Measurements from ENCODE around the gene OSTF1.

The OSTF1 gene

GRCh38 chr9:75051285-75051684 lies 37.0 kb upstream of the OSTF1 start:
- TF ChIP-seq POLR2A (IDR thresholded peaks at IDR 0.05; ENCODE audit: extremely low read depth, insufficient read length) (no peak), CTCF (IDR thresholded peaks at IDR 0.05; ENCODE audit: low read depth, low read length) (no peak), MAX (IDR thresholded peaks at IDR 0.05; ENCODE audit: low read depth, low read length) (no peak), MYC (IDR thresholded peaks at IDR 0.05; ENCODE audit: low read depth, low read length) (no peak)
- DNase-seq (ENCODE audit: low read depth), result no peak
- no peak overlapping the region for H3K4me3 ChIP-seq (ENCODE audit: low read depth, low read length)

- TF ChIP-seq CTCF (IDR thresholded peaks at IDR 0.05; ENCODE audit: low read depth, low read length) (no peak), MAX (IDR thresholded peaks at IDR 0.05; ENCODE audit: low read depth, low read length) (no peak), MYC (IDR thresholded peaks at IDR 0.05; ENCODE audit: low read depth, low read length) (no peak), POLR2A (IDR thresholded peaks at IDR 0.05; ENCODE audit: extremely low read depth, insufficient read length) (no peak)
- H3K4me3 ChIP-seq (ENCODE audit: low read depth, low read length), result no peak overlapping the region
- no peak for DNase-seq (ENCODE audit: low read depth)
Measured at GRCh38 chr9:75053869-75054268, 34.4 kb upstream of the OSTF1 start.

- DNase-seq (ENCODE audit: low read depth), result no peak
- TF ChIP-seq MAX (IDR thresholded peaks at IDR 0.05; ENCODE audit: low read depth, low read length) (no peak), POLR2A (IDR thresholded peaks at IDR 0.05; ENCODE audit: extremely low read depth, insufficient read length) (no peak), MYC (IDR thresholded peaks at IDR 0.05; ENCODE audit: low read depth, low read length) (no peak), CTCF (IDR thresholded peaks at IDR 0.05; ENCODE audit: low read depth, low read length) (no peak)
- no peak overlapping the region for H3K4me3 ChIP-seq (ENCODE audit: low read depth, low read length)
Measured at GRCh38 chr9:75054368-75055001, 33.8 kb upstream of the OSTF1 start.

GRCh38 chr9:75061169-75061568 lies 27.1 kb upstream of the OSTF1 start:
- H3K4me3 ChIP-seq (ENCODE audit: low read depth, low read length), result no peak overlapping the region
- TF ChIP-seq POLR2A (IDR thresholded peaks at IDR 0.05; ENCODE audit: extremely low read depth, insufficient read length), result no peak
- no peak for TF ChIP-seq MAX (IDR thresholded peaks at IDR 0.05; ENCODE audit: low read depth, low read length)
- no peak for TF ChIP-seq MYC (IDR thresholded peaks at IDR 0.05; ENCODE audit: low read depth, low read length)
- TF ChIP-seq CTCF (IDR thresholded peaks at IDR 0.05; ENCODE audit: low read depth, low read length), result no peak
- DNase-seq (ENCODE audit: low read depth), result no peak

GRCh38 chr9:75063556-75064305 lies 24.6 kb upstream of the OSTF1 start:
- no peak for TF ChIP-seq MYC (IDR thresholded peaks at IDR 0.05; ENCODE audit: low read depth, low read length)
- TF ChIP-seq CTCF (IDR thresholded peaks at IDR 0.05; ENCODE audit: low read depth, low read length), result no peak
- TF ChIP-seq POLR2A (IDR thresholded peaks at IDR 0.05; ENCODE audit: extremely low read depth, insufficient read length), result no peak
- no peak for TF ChIP-seq MAX (IDR thresholded peaks at IDR 0.05; ENCODE audit: low read depth, low read length)
- no peak overlapping the region for H3K4me3 ChIP-seq (ENCODE audit: low read depth, low read length)
- DNase-seq (ENCODE audit: low read depth), result no peak

Measured in NB4 (cell line).